SK-N-DZ (cell line): ENCODE measurements around the gene CASP9.
"Not testable (repeated sequence)": the region's sequence is repeated elsewhere in the genome, so short reads cannot be mapped to it uniquely, and the experiment has no call there.

ENCODE experiments used
- DNase-seq: peaks from one replicate; pipeline ENCODE4 v3.0.0-alpha.2; 2015; ENCODE audit warnings: low spot score

Gene CASP9

GRCh38 chr1:15469821-15470448, 54.1 kb downstream of the CASP9 start:
- DNase-seq: not testable (repeated sequence)

- no peak for DNase-seq
Observed at GRCh38 chr1:15469361-15469760, 54.7 kb downstream of the CASP9 start.

GRCh38 chr1:15468145-15468544, 55.9 kb downstream of the CASP9 start:
- no peak for DNase-seq

- DNase-seq: not testable (repeated sequence)
Observed at GRCh38 chr1:15466955-15467625, 56.9 kb downstream of the CASP9 start.

GRCh38 chr1:15465674-15466073, 58.3 kb downstream of the CASP9 start:
- no peak for DNase-seq

GRCh38 chr1:15463926-15464322, 60.1 kb downstream of the CASP9 start:
- DNase-seq: not testable (repeated sequence)

- not testable (repeated sequence) for DNase-seq
Observed at GRCh38 chr1:15463064-15463800, 60.8 kb downstream of the CASP9 start.

GRCh38 chr1:15460708-15461095, 63.3 kb downstream of the CASP9 start:
- no peak for DNase-seq

GRCh38 chr1:15459771-15460707, 64.0 kb downstream of the CASP9 start:
- peak; percentile 34 for DNase-seq

GRCh38 chr1:15458388-15458787, 65.6 kb downstream of the CASP9 start:
- not testable (repeated sequence) for DNase-seq

GRCh38 chr1:15457585-15457984, 66.4 kb downstream of the CASP9 start:
- no peak for DNase-seq

- no peak for DNase-seq
Observed at GRCh38 chr1:15456313-15456954, 67.6 kb downstream of the CASP9 start, which contains the start of gene CELA2A. Gene CELA2A (plus strand): TSS chr1:15456732. CDS start chr1:15456754, 22 bp downstream.

- DNase-seq: no peak
Observed at GRCh38 chr1:15455522-15455921, 68.5 kb downstream of the CASP9 start.

GRCh38 chr1:15454256-15454655, 69.8 kb downstream of the CASP9 start:
- DNase-seq: no peak

GRCh38 chr1:15453734-15454133, 70.3 kb downstream of the CASP9 start:
- no peak for DNase-seq

GRCh38 chr1:15452866-15453571, 71.0 kb downstream of the CASP9 start:
- no peak for DNase-seq

GRCh38 chr1:15452216-15452615, 71.8 kb downstream of the CASP9 start:
- no peak for DNase-seq

GRCh38 chr1:15451014-15451722, 72.8 kb downstream of the CASP9 start:
- no peak for DNase-seq

GRCh38 chr1:15449567-15449966, 74.4 kb downstream of the CASP9 start:
- no peak for DNase-seq
